ENCODE data around the gene HEYL. TPM values are rescaled to one million over a fixed set of nuclear protein-coding genes. Genes with fewer than 3 reads are reported as not detected.

HEYL gene
- total RNA-seq, 1 experiment from 2014 or later: 8.8 TPM

- no peak overlapping the region for H3K4me3 ChIP-seq (replicated peaks in 1 of 2; ENCODE audit: low read depth in 1 of 2, low read length in 2 of 2)
- intact Hi-C loops (cut with micrococcal nuclease): no loop called here
- no peaks in the 10 kb centered on the region for H3K9me2 ChIP-seq (ENCODE audit: insufficient read depth)
- no peak for DNase-seq (ENCODE audit: low read depth, low spot score)
- no peaks in the 10 kb centered on the region for H3K27me3 ChIP-seq (ENCODE audit: insufficient read depth, low read length)
- BruUV-seq (replicated peaks): no TSS peak
- no peak for ATAC-seq
- no peaks in the 10 kb centered on the region for H3K79me2 ChIP-seq (ENCODE audit: insufficient read depth, low read length)
- no peak overlapping the region for H3K4me2 ChIP-seq (ENCODE audit: low read length)
- no peaks in the 10 kb centered on the region for H3K36me3 ChIP-seq (ENCODE audit: control insufficient read depth in 1 of 2, insufficient read depth in 2 of 2, low read length in 2 of 2)
- no peak overlapping the region for H2AFZ ChIP-seq (ENCODE audit: low read depth, low read length, poor library complexity, severe bottlenecking)
- CTCF ChIA-PET: no interaction called here
- no peak for TF ChIP-seq FOSL1 (IDR thresholded peaks at IDR 0.05; ENCODE audit: low read depth)
- TF ChIP-seq CEBPB (IDR thresholded peaks at IDR 0.05; ENCODE audit: low read depth): no peak
- no peak for TF ChIP-seq ZBTB33 (IDR thresholded peaks at IDR 0.05; ENCODE audit: extremely low read depth, insufficient replicate concordance, low read length)
- TF ChIP-seq SIN3A (IDR thresholded peaks at IDR 0.05; ENCODE audit: low read depth): no peak
- no peak for TF ChIP-seq POLR2A (IDR thresholded peaks at IDR 0.05; ENCODE audit: borderline replicate concordance, extremely low read depth, insufficient read depth, insufficient read length)
- no peak for TF ChIP-seq ELF1 (IDR thresholded peaks at IDR 0.05; ENCODE audit: borderline replicate concordance, low read depth)
- TF ChIP-seq TCF7L2 (IDR thresholded peaks at IDR 0.05; ENCODE audit: borderline replicate concordance, extremely low read depth, insufficient read depth, insufficient read length): no peak
- TF ChIP-seq EGR1 (IDR thresholded peaks at IDR 0.05; ENCODE audit: low read depth): no peak
- H4K20me1 ChIP-seq (ENCODE audit: insufficient read depth): no peaks in the 10 kb centered on the region
- no peaks in the 10 kb centered on the region for H3K9me3 ChIP-seq (ENCODE audit: control insufficient read depth in 1 of 2, insufficient read depth in 1 of 2, low read depth in 1 of 2, low read length in 2 of 2)
- POLR2A ChIA-PET: no interaction called here
- RAD21 ChIA-PET (ENCODE audit: low non-redundant PET in 1 of 2, low total read pairs in 2 of 2, uncharacterized antibody in 2 of 2, unreplicated experiment in 2 of 2): no interaction called here
- no peak overlapping the region for H3K9ac ChIP-seq (ENCODE audit: low read length)
- H3K27ac ChIP-seq (ENCODE audit: low read depth, low read length): no peak overlapping the region
- peaks cover 0 to 8% of the 10 kb centered on the region in 2 experiments; a peak in 1 of 4 replicates for H3K4me1 ChIP-seq (ENCODE audit: control insufficient read depth in 1 of 2, insufficient read depth in 2 of 2, low read length in 2 of 2)
Observed at GRCh38 chr1:39684313-39684664, 44.8 kb upstream of the HEYL start.

All from HCT116 (cell line).